Stomach (tissue), 9 donors: Measurements from ENCODE around the gene FAM131B. TPM values are rescaled to one million over a fixed set of nuclear protein-coding genes. Genes with fewer than 3 reads are reported as not detected.
A peak's percentile ranks its signal among the peaks of the same experiment; 100 is the strongest.

Experiments
- DNase-seq, 2 donors: peaks; one replicate each; pipeline versions ENCODE4 v3.0.0 to v3.0.0-alpha.2; 2013 to 2019
- H3K27ac ChIP-seq, 5 donors: fragments of 200-600 bp in 4 of 5; sonication (generic) in 4 of 5; one replicate each; pipeline ENCODE4 v1.5.1; 2013 to 2019; ENCODE audit warnings: mild to moderate bottlenecking in 1 of 5, moderate library complexity in 1 of 5
- H3K27me3 ChIP-seq, 3 donors: fragments of 200-600 bp; sonication (generic); one replicate each; pipeline ENCODE4 v1.5.1; 2017 to 2019; ENCODE audit warnings: mixed run types in 1 of 3
- H3K36me3 ChIP-seq, 4 donors: fragments of 200-600 bp; sonication (generic); 1 replicate in 3 of 4; 2 replicates in 1 of 4; pipeline ENCODE4 v1.5.1; 2016 to 2019
- H3K4me1 ChIP-seq, 4 donors: fragments of 200-600 bp; sonication (generic); one replicate each; pipeline ENCODE4 v1.5.1; 2016 to 2019
- H3K4me3 ChIP-seq, 4 donors: fragments of 200-600 bp; sonication (generic) in 3 of 4; one replicate each; pipeline ENCODE4 v1.5.1; 2016 to 2019; ENCODE audit warnings: mild to moderate bottlenecking in 1 of 4
- H3K9me3 ChIP-seq, 4 donors: fragments of 200-600 bp; sonication (generic); one replicate each; pipeline ENCODE4 v1.5.1; 2016 to 2019
- CTCF ChIP-seq, 7 experiments: fragments of 450-650 bp in 4 of 7; fragments of 200-600 bp in 3 of 7; sonication (generic) in 3 of 7; IDR thresholded peaks; one replicate each; pipeline ENCODE4 v1.5.1; 2016 to 2019; ENCODE audit warnings: antibody characterized with exemption in 7 of 7, control low read depth in 2 of 7, mild to moderate bottlenecking in 1 of 7
- EP300 ChIP-seq: sonication (generic); formaldehyde crosslinking; IDR thresholded peaks from one replicate; pipeline ENCODE4 v1.6.1; 2017; ENCODE audit warnings: antibody characterized with exemption
- POLR2A ChIP-seq, 4 donors: fragments of 450-650 bp; IDR thresholded peaks; one replicate each; pipeline ENCODE4 v1.6.1; 2016; ENCODE audit warnings: antibody characterized with exemption in 4 of 4, control low read depth in 2 of 4, mild to moderate bottlenecking in 1 of 4, moderate library complexity in 1 of 4
- POLR2AphosphoS5 ChIP-seq, 3 donors: sonication (generic); formaldehyde crosslinking; IDR thresholded peaks; one replicate each; pipeline ENCODE4 v1.6.1; 2016; ENCODE audit warnings: antibody characterized with exemption in 3 of 3
- WGBS, 5 donors: extraction: QIAGEN DNeasy Blood & Tissue Kit in 3 of 5; methylation state at CpG; one replicate each; pipeline versions ENCODE4 v1.1.5 to v1.1.7; 2013 to 2018; 5-methylcytosine and 5-hydroxymethylcytosine counted together
- intact Hi-C: fragments of 100-400 bp; cut with DNase I; formaldehyde crosslinking; loops from one replicate; pipeline ENCODE4 v1.15.1; 2023; ENCODE audit warnings: low total_unique reads
- polyA plus RNA-seq, 3 donors: library from polyadenylated mRNA; stranded (reverse); fragments of 200-250 nt; gene quantifications; one replicate each; pipeline ENCODE4 v1.2.3, GENCODE V29; 2013
- total RNA-seq, 5 donors: library from RNA; depleted of rRNA; stranded (reverse); fragments of >200 nt; gene quantifications; one replicate each; pipeline versions ENCODE4 v1.1.0 to v1.2.3, GENCODE V29; 2014 to 2016
- donor health status: healthy with polysubstance abuse.
- donor health status: Bipolar disorder and iron deficiency.
- donor health status: healthy.

The FAM131B gene
- total and polyA plus RNA-seq, 8 donors = 0.29 to 14.0 (median 0.46) TPM; not detected in 1

GRCh38 chr7:143408686-143409561, 46.4 kb upstream of the FAM131B start, which contains the start of gene EPHA1:
EPHA1 (minus strand) TSS chr7:143408856; CDS start chr7:143408805, 51 bp downstream.
- H3K27ac ChIP-seq = peak within 1 kb of the TSS; percentile 50 to 84 (median 78)
- peaks cover 16 to 55% (median 39%) of the 10 kb centered on the region in 4 donors for H3K4me1 ChIP-seq
- peak; percentile 78 to 88 for DNase-seq
- TF ChIP-seq CTCF (IDR thresholded peaks at IDR 0.05) (peak in 5 of 7 experiments; percentile 30 to 59 (median 45)), EP300 (no peak), POLR2A (IDR thresholded peaks at IDR 0.05) (no peak), POLR2AphosphoS5 (IDR thresholded peaks at IDR 0.05) (peak in 1 of 3 donors; percentile 14)
- peak within 1 kb of the TSS; percentile 48 to 63 (median 56) for H3K4me3 ChIP-seq
- H3K36me3 ChIP-seq = no peaks in the 10 kb centered on the region
- 5 to 17% (median 9%) methylated on average over 11 to 36 of the region's 39 CpGs for WGBS, 5 donors
- H3K27me3 ChIP-seq = no peaks in the 10 kb centered on the region
- H3K9me3 ChIP-seq = no peaks in the 10 kb centered on the region
- intact Hi-C loops = no loop called here

GRCh38 chr7:143408252-143408685, 45.8 kb upstream of the FAM131B start:
- H3K4me3 ChIP-seq = peak overlapping the region; percentile 48 to 63 (median 56)
- no peaks in the 10 kb centered on the region for H3K36me3 ChIP-seq
- peaks cover 16 to 55% (median 39%) of the 10 kb centered on the region in 4 donors for H3K4me1 ChIP-seq
- no peaks in the 10 kb centered on the region for H3K9me3 ChIP-seq
- TF ChIP-seq CTCF (IDR thresholded peaks at IDR 0.05) (no peak), EP300 (no peak), POLR2A (IDR thresholded peaks at IDR 0.05) (no peak), POLR2AphosphoS5 (IDR thresholded peaks at IDR 0.05) (no peak)
- intact Hi-C loops = no loop called here
- WGBS, 5 donors = 14 to 50% (median 26%) methylated on average over 6 to 20 of the region's 20 CpGs
- H3K27ac ChIP-seq = peak overlapping the region; percentile 50 to 84 (median 78)
- no peak for DNase-seq
- H3K27me3 ChIP-seq = no peaks in the 10 kb centered on the region

- Histone ChIP-seq H3K27me3 (no peaks in the 10 kb centered on the region), H3K9me3 (no peaks in the 10 kb centered on the region), H3K4me3 (peak overlapping the region; percentile 48 to 63 (median 56)), H3K27ac (peak overlapping the region in 4 of 5 donors; percentile 26 to 84 (median 64)), H3K4me1 (peaks cover 16 to 55% (median 39%) of the 10 kb centered on the region in 4 donors), H3K36me3 (no peaks in the 10 kb centered on the region)
- intact Hi-C loops = no loop called here
- 36 to 46% (median 44%) methylated on average over 9 to 13 of the region's 13 CpGs for WGBS, 5 donors
- DNase-seq = no peak
- TF ChIP-seq POLR2AphosphoS5 (IDR thresholded peaks at IDR 0.05) (no peak), POLR2A (IDR thresholded peaks at IDR 0.05) (no peak), CTCF (IDR thresholded peaks at IDR 0.05) (no peak), EP300 (no peak)
These were observed 45.1 kb upstream of the FAM131B start for GRCh38 chr7:143407287-143408251.

- intact Hi-C loops = no loop called here
These were observed 43.5 kb upstream of the FAM131B start for GRCh38 chr7:143406002-143406357.

More at GRCh38 chr7:143406002-143406357, 43.5 kb upstream of the FAM131B start:
- Histone ChIP-seq H3K27me3 (no peaks in the 10 kb centered on the region), H3K4me1 (peaks cover 16 to 55% (median 37%) of the 10 kb centered on the region in 4 donors), H3K27ac (no peak overlapping the region), H3K9me3 (no peaks in the 10 kb centered on the region), H3K4me3 (no peak overlapping the region), H3K36me3 (peaks cover 0 to 5% (median 3%) of the 10 kb centered on the region in 4 donors)
- 69 to 78% (median 76%) methylated on average over 3 of the region's 3 CpGs for WGBS, 5 donors
- no peak for DNase-seq
- no peak for TF ChIP-seq POLR2A (IDR thresholded peaks at IDR 0.05)
- no peak for TF ChIP-seq POLR2AphosphoS5 (IDR thresholded peaks at IDR 0.05)
- no peak for TF ChIP-seq CTCF (IDR thresholded peaks at IDR 0.05)
- no peak for TF ChIP-seq EP300
